Lower leg skin (tissue), 4 donors: Measurements from ENCODE around the gene GPC3. TPM values are rescaled to one million over a fixed set of nuclear protein-coding genes. Genes with fewer than 3 reads are reported as not detected.

Experiments used
- DNase-seq, 2 donors: peaks; one replicate each; pipeline ENCODE4 v3.0.0-alpha.2; 2019; ENCODE audit warnings: low spot score in 2 of 2
- H3K4me3 ChIP-seq: fragments of 200-600 bp; sonication (generic); 2 replicates; pipeline ENCODE4 v1.5.1; 2017; ENCODE audit warnings: mild to moderate bottlenecking, low read depth; ENCODE audit not compliant: poor library complexity, severe bottlenecking
- POLR2A ChIP-seq, 2 donors: fragments of 450-650 bp; IDR thresholded peaks; one replicate each; pipeline ENCODE4 v1.6.1; 2016 to 2017; ENCODE audit warnings: antibody characterized with exemption in 2 of 2, mild to moderate bottlenecking in 1 of 2, moderate library complexity in 1 of 2
- WGBS, 2 donors: methylation state at CpG; one replicate each; pipeline ENCODE4 v1.1.5; 2018; 5-methylcytosine and 5-hydroxymethylcytosine counted together
- intact Hi-C: fragments of 100-400 bp; cut with DNase I; formaldehyde crosslinking; loops from one replicate; pipeline ENCODE4 v1.15.0; 2023; ENCODE audit warnings: low total_unique reads
- total RNA-seq, 4 donors: library from RNA; depleted of rRNA; stranded (reverse); fragments of >200 nt; gene quantifications; one replicate each; pipeline ENCODE4 v1.1.0, GENCODE V29; 2016
- TF ChIP-seq, protein P1 (sequence below), 3 donors: fragments of 450-650 bp; IDR thresholded peaks; one replicate each; pipeline ENCODE4 v1.5.1; 2016; ENCODE audit warnings: antibody characterized with exemption in 3 of 3, mild to moderate bottlenecking in 3 of 3, moderate library complexity in 2 of 3

Gene GPC3
- total RNA-seq, 4 donors from 2014 or later, result 10.4 to 24.4 (median 14.7) TPM

DNA sequence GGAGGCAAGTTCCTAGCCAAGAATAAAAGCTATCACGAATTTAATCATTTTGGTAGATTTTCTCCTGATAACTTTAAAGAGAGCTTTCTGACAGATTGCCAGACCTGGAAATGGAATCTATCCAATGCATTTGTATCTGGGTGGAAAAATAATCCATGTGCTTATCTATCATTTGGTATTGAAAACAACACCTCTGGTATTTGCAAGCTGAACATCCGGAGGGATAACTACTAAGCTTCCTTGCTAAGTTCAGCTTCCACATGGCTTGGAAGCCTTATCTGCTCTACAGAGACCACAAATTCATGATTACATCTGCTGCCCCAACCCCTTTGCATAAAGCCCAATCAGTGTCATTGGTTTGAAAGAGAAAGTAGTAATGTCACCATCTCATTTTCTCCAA is 230.7 kb downstream of the GPC3 start:
- 46 to 51% methylated on average over 2 of the region's 2 CpGs for WGBS, 2 donors
- no peak for DNase-seq
- no peak overlapping the region for H3K4me3 ChIP-seq
- TF ChIP-seq, protein P1, sequence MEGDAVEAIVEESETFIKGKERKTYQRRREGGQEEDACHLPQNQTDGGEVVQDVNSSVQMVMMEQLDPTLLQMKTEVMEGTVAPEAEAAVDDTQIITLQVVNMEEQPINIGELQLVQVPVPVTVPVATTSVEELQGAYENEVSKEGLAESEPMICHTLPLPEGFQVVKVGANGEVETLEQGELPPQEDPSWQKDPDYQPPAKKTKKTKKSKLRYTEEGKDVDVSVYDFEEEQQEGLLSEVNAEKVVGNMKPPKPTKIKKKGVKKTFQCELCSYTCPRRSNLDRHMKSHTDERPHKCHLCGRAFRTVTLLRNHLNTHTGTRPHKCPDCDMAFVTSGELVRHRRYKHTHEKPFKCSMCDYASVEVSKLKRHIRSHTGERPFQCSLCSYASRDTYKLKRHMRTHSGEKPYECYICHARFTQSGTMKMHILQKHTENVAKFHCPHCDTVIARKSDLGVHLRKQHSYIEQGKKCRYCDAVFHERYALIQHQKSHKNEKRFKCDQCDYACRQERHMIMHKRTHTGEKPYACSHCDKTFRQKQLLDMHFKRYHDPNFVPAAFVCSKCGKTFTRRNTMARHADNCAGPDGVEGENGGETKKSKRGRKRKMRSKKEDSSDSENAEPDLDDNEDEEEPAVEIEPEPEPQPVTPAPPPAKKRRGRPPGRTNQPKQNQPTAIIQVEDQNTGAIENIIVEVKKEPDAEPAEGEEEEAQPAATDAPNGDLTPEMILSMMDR (IDR thresholded peaks at IDR 0.05), result no peak
- no peak for TF ChIP-seq POLR2A (IDR thresholded peaks at IDR 0.05)
- intact Hi-C loops, result no loop called here

DNA sequence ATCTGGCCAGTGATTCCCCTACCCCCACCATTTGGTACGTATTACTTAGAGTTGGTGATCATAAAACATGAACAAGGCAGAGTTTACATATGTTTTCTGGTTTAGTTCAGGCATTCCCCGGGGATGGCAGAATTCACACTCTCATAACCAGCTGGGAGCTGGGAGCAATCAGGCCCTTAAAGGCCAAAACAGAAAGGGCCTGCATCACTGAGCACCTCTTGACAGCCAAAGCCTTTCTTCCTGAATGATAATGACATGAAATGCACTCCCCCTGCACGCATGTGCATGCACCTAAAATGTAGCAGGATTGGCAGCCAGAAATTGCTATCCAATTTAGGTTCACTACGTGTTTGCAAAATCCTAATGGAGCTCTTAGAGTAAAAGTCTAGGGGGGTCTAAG is 235.4 kb downstream of the GPC3 start:
- DNase-seq, result no peak
- intact Hi-C loops, result no loop called here
- no peak for TF ChIP-seq POLR2A (IDR thresholded peaks at IDR 0.05)
- TF ChIP-seq, protein P1 (IDR thresholded peaks at IDR 0.05), result no peak
- no peak overlapping the region for H3K4me3 ChIP-seq
- 62 to 84% methylated on average over 4 of the region's 4 CpGs for WGBS, 2 donors

DNA sequence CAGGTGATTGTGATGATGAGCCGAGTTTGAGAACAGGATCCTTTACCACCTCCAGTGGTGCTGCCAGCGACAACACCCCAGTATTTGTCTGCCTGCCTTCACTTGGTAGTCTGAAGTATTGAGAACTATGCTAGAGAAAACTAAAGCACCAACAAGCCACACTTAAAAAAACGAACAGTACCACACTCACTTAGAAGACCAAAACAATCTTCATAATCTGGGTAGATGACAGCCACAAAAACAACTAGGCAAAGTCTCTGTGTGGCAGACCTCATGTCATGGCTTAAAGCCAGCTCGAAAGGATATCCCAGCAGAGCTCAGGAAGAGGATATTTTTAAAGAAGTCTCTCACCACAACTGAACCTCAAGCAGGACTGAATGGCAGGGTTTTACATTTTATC is 236.0 kb downstream of the GPC3 start:
- TF ChIP-seq POLR2A (IDR thresholded peaks at IDR 0.05), result no peak
- TF ChIP-seq, protein P1 (IDR thresholded peaks at IDR 0.05), result no peak
- no peak for DNase-seq
- intact Hi-C loops, result no loop called here
- WGBS, 2 donors, result 51 to 59% methylated on average over 4 of the region's 4 CpGs
- no peak overlapping the region for H3K4me3 ChIP-seq

DNA sequence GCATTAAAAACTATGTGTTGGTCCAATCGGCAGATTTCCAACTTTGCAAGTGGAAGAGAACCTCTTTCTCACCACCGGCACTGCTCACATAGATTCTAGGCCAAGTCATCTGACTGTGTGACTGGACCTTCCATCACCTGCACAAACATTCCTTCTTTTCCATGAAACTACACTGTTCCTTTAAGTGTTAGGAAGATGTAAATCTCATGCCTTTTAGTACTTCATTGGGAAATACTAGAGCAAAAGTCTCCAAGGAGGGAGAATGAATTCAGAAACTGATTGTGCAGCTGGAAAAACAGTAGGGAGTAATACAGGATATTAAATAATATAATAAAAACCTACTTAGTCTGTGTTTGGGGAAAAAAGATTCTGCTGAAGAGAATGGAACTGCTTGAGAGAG is 238.2 kb downstream of the GPC3 start:
- 61 to 84% methylated on average over 2 of the region's 2 CpGs for WGBS, 2 donors
- no peak for DNase-seq
- no peak for TF ChIP-seq POLR2A (IDR thresholded peaks at IDR 0.05)
- TF ChIP-seq, protein P1 (IDR thresholded peaks at IDR 0.05), result no peak
- H3K4me3 ChIP-seq, result no peak overlapping the region
- intact Hi-C loops, result no loop called here

DNA sequence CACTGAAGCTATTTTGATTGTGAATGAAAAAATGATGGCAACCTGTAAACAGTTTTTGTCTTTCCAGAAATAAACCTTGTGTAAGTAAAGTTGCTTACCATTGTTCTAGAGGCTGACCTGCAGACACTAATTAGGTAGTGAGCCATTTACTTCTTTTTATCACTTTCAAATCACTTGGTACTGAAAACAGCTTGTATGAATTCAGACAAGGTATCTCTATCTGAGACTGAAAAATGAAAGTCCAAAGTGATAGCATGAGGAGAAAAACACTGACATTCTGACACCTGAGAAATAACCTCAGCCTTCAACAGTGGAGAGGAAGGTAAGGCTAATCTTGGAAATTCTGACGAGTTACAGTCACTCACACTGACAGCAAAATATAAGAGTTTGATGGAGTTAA is 238.8 kb downstream of the GPC3 start:
- no peak for TF ChIP-seq POLR2A (IDR thresholded peaks at IDR 0.05)
- TF ChIP-seq, protein P1 (IDR thresholded peaks at IDR 0.05), result no peak
- no peak overlapping the region for H3K4me3 ChIP-seq
- DNase-seq, result no peak
- intact Hi-C loops, result no loop called here
- 55 to 73% methylated on average over 1 of the region's 1 CpG for WGBS, 2 donors

DNA sequence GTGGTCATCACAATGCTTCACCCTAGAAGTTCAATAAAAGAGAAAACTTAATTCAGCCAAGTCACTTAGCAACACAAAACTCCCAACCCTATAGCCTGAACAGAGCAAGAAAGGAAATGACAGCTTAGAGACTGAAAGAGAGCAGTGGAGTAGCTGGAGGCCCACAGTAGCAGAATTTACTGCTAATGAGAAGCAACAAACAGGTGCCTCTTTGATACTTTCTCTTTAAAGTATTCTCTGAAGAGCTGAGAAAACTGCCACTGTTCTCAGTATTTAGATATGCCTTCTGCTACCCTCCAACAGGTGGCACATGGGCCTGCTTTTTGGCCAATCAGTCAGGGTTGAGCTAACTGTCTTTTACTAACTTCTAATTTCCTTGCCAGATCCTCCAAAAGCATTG is 240.0 kb downstream of the GPC3 start:
- intact Hi-C loops, result no loop called here
- no peak overlapping the region for H3K4me3 ChIP-seq
- no peak for TF ChIP-seq POLR2A (IDR thresholded peaks at IDR 0.05)
- TF ChIP-seq, protein P1 (IDR thresholded peaks at IDR 0.05), result no peak
- DNase-seq, result no peak
